Measurements from ENCODE around the gene RANBP3.
"Not testable (repeated sequence)": the region's sequence is repeated elsewhere in the genome, so short reads cannot be mapped to it uniquely, and the experiment has no call there.

The RANBP3 gene

DNA sequence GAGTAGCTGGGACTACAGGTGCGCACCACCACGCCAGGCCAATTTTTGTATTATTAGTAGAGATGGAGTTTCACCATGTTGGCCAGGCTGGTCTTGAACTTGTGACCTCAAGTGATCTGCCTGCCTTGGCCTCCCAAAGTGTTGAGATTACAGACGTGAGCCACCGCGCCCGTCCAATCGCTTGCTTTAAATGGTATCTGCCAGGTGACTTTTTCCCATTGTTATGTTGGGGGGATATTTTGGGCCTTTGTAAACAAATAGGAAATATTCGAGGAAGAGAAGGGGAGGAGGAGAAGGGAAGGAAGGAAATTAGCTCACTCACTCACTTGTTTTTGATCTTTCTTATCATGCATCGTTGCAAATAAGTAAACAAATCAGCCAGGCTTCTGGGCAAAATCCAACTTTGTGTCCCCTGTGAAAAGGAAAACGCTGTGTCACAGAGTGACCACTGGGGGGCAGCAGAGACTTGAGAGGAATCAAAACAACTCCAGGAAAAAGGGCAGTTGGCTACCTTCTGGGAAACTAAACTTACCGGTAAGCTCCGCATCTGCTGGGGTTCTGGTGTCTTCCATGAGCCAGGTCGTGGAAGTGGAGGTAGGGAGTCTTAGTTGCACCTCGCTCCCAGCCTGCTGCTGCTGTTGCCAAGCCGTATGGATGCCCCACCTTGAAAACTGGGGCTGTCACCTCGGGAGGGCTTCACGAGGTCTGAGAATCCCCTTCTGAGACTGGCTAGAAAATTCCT, 9.3 kb upstream of the RANBP3 start:
- Histone ChIP-seq H3K27me3 (ENCODE audit: control insufficient read depth, insufficient read depth, low read length, poor library complexity, severe bottlenecking) (no peaks in the 10 kb centered on the region), H3K9me3 (ENCODE audit: control insufficient read depth, low read length) (no peaks in the 10 kb centered on the region), H3K36me3 (ENCODE audit: control insufficient read depth, insufficient read depth, low read length) (no peaks in the 10 kb centered on the region), H3K4me3 (ENCODE audit: insufficient read depth, low read depth, low read length) (no peak overlapping the region), H3K4me1 (ENCODE audit: control insufficient read depth, insufficient read depth, low read length) (no peaks in the 10 kb centered on the region), H3K27ac (ENCODE audit: insufficient read depth, low read depth, low read length, poor library complexity, severe bottlenecking) (no peak overlapping the region)
- WGBS, 2 experiments = 43 to 48% methylated on average over 17 of the region's 17 CpGs

DNA sequence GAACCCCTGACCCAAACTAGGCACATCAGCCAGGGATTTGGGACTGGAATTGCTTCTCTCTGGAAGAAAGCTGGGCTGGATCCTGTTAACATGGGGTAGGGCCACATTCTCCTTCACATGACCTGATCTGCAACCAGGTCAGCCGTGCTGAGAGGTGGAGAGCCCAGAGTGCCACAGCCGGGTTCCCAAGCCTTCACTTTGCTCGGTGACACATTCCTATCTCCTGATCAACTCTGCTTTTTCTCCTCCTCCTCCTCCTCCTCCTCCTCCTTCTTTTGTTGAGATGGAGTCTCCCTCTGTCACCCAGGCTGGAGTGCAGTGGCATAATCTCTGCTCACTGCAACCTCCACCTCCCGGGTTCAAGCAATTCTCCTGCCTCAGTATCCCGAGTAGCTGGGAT, 7.9 kb upstream of the RANBP3 start:
- H3K9me3 ChIP-seq (ENCODE audit: control insufficient read depth, low read length); H3K27ac ChIP-seq (ENCODE audit: insufficient read depth, low read depth, low read length, poor library complexity, severe bottlenecking); H3K4me3 ChIP-seq (ENCODE audit: insufficient read depth, low read depth, low read length); H3K36me3 ChIP-seq (ENCODE audit: control insufficient read depth, insufficient read depth, low read length); H3K4me1 ChIP-seq (ENCODE audit: control insufficient read depth, insufficient read depth, low read length); H3K27me3 ChIP-seq (ENCODE audit: control insufficient read depth, insufficient read depth, low read length, poor library complexity, severe bottlenecking): not testable (repeated sequence)
- 86 to 89% methylated on average over 5 of the region's 5 CpGs for WGBS, 2 experiments

DNA sequence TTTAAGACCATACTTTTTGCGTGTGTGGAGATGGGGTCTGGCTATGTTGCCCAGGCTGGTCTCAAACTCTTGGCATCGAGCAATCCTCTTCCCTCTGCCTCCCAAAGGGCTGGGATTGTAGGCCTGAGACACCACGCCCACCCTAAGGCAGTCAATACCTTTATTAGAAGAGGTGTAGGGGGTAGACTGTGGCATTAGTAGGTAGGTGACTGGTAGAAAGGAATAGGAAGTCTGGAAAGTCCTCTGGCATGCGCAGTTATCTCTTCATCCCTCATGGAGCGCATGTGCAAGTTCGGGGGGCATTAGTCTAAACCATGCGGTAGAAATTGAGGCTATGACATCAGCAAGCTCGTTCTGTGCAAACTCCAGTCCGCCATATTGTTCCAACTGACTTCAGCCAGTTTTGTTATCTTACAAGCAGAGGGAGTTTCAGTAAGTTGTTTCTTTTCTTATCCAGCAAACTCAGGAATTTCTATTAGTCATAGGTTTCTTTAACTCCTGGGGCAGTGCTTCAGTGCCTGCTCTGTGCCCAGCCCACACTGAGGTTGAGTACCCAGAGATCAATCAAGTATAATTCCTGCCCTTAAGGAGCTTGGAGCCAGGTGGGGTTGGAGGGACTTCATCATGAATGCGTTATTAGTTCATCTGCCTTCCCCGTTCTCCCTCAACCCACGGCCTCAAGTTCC, 7.3 kb upstream of the RANBP3 start:
- Histone ChIP-seq H3K36me3 (ENCODE audit: control insufficient read depth, insufficient read depth, low read length) (no peaks in the 10 kb centered on the region), H3K9me3 (ENCODE audit: control insufficient read depth, low read length) (no peaks in the 10 kb centered on the region), H3K27me3 (ENCODE audit: control insufficient read depth, insufficient read depth, low read length, poor library complexity, severe bottlenecking) (no peaks in the 10 kb centered on the region), H3K27ac (ENCODE audit: insufficient read depth, low read depth, low read length, poor library complexity, severe bottlenecking) (no peak overlapping the region), H3K4me3 (ENCODE audit: insufficient read depth, low read depth, low read length) (no peak overlapping the region), H3K4me1 (ENCODE audit: control insufficient read depth, insufficient read depth, low read length) (no peaks in the 10 kb centered on the region)
- WGBS, 2 experiments = 93 to 95% methylated on average over 12 of the region's 12 CpGs

DNA sequence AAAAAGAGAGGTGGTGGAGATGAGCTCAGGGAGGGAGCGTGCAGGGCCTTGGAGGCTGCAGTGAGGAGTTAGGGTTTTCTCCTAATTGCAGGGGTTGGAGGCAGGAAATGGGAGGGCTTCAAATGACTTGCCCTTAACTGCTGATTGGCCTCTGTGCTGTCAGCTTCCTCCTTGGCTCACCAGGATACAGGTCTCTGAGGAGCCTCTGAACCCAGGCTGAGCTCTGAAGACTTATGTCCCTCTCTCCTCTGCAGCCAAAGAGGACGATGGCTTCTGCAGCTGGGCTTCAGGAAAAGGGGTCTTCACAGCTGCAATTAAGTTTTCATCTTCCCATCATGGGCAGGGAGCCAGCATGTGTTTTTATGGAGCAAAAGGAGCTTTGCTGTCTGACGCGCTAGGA, 6.7 kb upstream of the RANBP3 start:
- no peaks in the 10 kb centered on the region for H3K9me3 ChIP-seq (ENCODE audit: control insufficient read depth, low read length)
- 89 to 92% methylated on average over 4 of the region's 4 CpGs for WGBS, 2 experiments
- H3K27ac ChIP-seq (ENCODE audit: insufficient read depth, low read depth, low read length, poor library complexity, severe bottlenecking) = no peak overlapping the region
- H3K36me3 ChIP-seq (ENCODE audit: control insufficient read depth, insufficient read depth, low read length) = no peaks in the 10 kb centered on the region
- no peak overlapping the region for H3K4me3 ChIP-seq (ENCODE audit: insufficient read depth, low read depth, low read length)
- H3K27me3 ChIP-seq (ENCODE audit: control insufficient read depth, insufficient read depth, low read length, poor library complexity, severe bottlenecking) = no peaks in the 10 kb centered on the region
- H3K4me1 ChIP-seq (ENCODE audit: control insufficient read depth, insufficient read depth, low read length) = no peaks in the 10 kb centered on the region

DNA sequence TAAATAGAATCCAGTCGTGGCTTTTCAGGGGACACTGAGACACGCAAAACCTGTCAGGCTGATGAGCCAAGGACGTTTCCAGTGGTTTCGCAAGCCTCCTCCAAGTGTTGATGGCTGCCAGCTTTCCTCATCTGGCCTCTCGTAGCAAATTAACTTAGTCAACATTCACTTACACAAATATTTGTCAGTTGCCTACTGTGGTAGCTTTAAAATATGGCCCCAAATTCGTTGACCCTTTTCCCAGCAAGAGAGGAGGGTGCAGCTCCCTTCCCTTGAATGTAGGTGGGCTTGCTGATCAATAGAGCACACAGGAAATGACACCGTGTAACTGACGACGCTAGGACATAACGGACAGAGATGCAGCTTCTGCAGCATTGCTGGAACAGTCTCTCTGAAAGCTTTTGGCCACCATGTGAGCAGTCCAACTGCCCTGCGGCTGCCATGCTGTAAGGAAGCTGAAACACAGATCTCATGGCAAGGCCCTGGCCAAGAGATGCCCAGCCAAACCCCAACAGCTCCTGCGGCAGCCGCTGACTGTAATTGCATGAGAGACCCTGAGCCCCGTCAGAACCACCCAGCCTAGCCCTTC, 5.5 kb upstream of the RANBP3 start:
- Histone ChIP-seq H3K9me3 (ENCODE audit: control insufficient read depth, low read length) (no peaks in the 10 kb centered on the region), H3K36me3 (ENCODE audit: control insufficient read depth, insufficient read depth, low read length) (no peaks in the 10 kb centered on the region), H3K27ac (ENCODE audit: insufficient read depth, low read depth, low read length, poor library complexity, severe bottlenecking) (no peak overlapping the region), H3K27me3 (ENCODE audit: control insufficient read depth, insufficient read depth, low read length, poor library complexity, severe bottlenecking) (no peaks in the 10 kb centered on the region), H3K4me3 (ENCODE audit: insufficient read depth, low read depth, low read length) (no peak overlapping the region), H3K4me1 (ENCODE audit: control insufficient read depth, insufficient read depth, low read length) (no peaks in the 10 kb centered on the region)
- 89% methylated on average over 14 of the region's 14 CpGs for WGBS, 2 experiments

DNA sequence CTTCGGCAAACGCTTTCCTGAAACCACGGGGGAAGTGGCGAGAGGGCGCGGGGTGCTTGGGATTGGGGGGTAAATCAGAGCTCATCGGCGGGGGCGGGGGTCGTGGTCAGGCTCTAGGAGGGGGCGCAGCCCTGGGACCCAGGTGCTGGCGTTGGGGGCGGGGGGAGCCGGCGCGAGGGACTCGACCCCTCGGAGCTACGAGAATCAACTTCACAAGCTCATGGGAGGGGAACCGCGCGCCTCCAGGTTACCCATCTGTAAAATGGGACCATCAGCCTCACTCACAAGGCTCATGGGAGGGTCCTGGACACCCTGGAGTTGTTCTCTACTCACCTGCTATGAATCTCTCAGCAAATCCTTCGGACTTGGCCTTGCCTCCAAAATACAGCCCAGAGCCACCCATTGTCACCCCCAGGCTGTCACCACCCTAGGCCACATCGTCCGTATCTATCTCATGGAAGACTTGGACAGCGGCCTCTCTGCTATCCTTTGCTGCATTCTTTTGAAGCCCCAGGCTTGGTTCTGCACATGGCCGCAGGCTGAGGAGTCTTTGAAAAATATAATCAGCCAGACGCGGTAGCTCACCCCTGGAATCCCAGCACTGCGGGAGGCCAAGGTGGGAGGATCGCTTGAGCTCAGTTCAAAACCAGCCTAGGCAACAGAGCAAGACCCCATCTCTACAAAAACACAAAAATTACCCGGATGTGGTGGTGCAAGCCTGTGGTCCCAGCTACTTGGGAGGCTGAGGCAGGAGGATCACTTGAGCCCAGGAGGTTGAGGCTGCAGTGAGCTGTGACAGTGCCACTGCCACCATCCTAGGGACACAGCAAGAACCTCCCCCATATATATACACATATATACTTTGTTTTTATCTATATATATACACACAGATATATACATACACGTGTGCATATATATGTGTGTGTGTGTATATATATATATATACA, 939 bp upstream of the RANBP3 start:
- WGBS, 2 experiments = 49 to 53% methylated on average over 32 of the region's 33 CpGs
- Histone ChIP-seq H3K4me1 (ENCODE audit: control insufficient read depth, insufficient read depth, low read length) (no peaks in the 10 kb centered on the region), H3K4me3 (ENCODE audit: insufficient read depth, low read depth, low read length) (peak overlapping the region; percentile 86), H3K36me3 (ENCODE audit: control insufficient read depth, insufficient read depth, low read length) (no peaks in the 10 kb centered on the region), H3K9me3 (ENCODE audit: control insufficient read depth, low read length) (no peaks in the 10 kb centered on the region), H3K27ac (ENCODE audit: insufficient read depth, low read depth, low read length, poor library complexity, severe bottlenecking) (no peak overlapping the region), H3K27me3 (ENCODE audit: control insufficient read depth, insufficient read depth, low read length, poor library complexity, severe bottlenecking) (no peaks in the 10 kb centered on the region)

DNA sequence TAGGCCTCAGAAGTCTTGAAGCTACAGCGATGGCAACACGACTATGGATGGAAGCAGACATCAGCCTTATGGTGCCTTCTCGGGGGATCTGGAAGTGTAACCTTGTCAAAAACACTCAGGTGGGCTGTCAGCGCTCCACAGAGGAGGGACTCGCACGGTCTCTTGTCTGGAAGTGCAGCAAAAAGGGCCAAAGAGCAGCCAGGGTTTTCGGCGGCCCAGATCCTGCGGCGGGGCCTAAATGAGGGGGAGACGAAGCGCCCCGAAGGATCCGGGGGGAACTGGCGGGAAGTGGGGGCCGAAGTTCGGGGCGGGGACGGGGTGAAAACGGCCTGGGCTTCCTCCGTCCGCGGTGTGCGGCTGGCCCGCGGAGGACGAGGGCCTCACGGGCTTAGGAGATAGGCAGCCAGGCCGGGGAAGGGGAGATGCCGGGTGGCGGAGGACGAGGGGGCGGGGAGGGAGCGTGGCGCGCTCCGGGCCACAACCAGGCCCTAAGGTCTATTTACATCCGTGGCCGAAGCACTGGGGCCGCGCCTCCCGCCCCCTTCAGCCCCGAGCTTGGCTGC, 637 bp downstream of the RANBP3 start:
- Histone ChIP-seq H3K27ac (ENCODE audit: insufficient read depth, low read depth, low read length, poor library complexity, severe bottlenecking) (peak overlapping the region; percentile 57), H3K4me3 (ENCODE audit: insufficient read depth, low read depth, low read length) (peak overlapping the region; percentile 86), H3K36me3 (ENCODE audit: control insufficient read depth, insufficient read depth, low read length) (no peaks in the 10 kb centered on the region), H3K27me3 (ENCODE audit: control insufficient read depth, insufficient read depth, low read length, poor library complexity, severe bottlenecking) (no peaks in the 10 kb centered on the region), H3K9me3 (ENCODE audit: control insufficient read depth, low read length) (no peaks in the 10 kb centered on the region), H3K4me1 (ENCODE audit: control insufficient read depth, insufficient read depth, low read length) (no peaks in the 10 kb centered on the region)
- 2 to 3% methylated on average over 43 of the region's 43 CpGs for WGBS, 2 experiments

DNA sequence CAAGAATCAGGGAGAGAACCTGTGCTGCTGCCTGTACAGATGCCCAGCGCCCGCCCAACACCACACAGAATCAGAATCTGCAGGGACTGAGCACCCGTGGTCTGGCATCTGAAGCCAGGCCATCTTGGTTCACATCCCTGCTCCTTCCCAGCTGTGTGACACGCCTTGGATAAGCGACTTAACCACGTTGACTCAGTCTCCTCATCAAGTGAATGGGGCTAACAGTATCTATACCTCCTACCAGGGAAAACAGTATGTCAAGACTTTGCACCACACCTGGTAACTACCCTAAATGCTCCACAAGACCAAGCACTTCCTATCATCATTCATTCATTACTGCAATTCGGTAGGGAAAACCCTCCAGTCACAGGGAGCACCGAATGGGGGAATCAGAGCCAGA, 1.2 kb downstream of the RANBP3 start:
- WGBS, 2 experiments = 68 to 73% methylated on average over 8 of the region's 8 CpGs
- Histone ChIP-seq H3K4me3 (ENCODE audit: insufficient read depth, low read depth, low read length) (peak overlapping the region; percentile 86), H3K9me3 (ENCODE audit: control insufficient read depth, low read length) (no peaks in the 10 kb centered on the region), H3K36me3 (ENCODE audit: control insufficient read depth, insufficient read depth, low read length) (no peaks in the 10 kb centered on the region), H3K4me1 (ENCODE audit: control insufficient read depth, insufficient read depth, low read length) (no peaks in the 10 kb centered on the region), H3K27me3 (ENCODE audit: control insufficient read depth, insufficient read depth, low read length, poor library complexity, severe bottlenecking) (no peaks in the 10 kb centered on the region), H3K27ac (ENCODE audit: insufficient read depth, low read depth, low read length, poor library complexity, severe bottlenecking) (no peak overlapping the region)

DNA sequence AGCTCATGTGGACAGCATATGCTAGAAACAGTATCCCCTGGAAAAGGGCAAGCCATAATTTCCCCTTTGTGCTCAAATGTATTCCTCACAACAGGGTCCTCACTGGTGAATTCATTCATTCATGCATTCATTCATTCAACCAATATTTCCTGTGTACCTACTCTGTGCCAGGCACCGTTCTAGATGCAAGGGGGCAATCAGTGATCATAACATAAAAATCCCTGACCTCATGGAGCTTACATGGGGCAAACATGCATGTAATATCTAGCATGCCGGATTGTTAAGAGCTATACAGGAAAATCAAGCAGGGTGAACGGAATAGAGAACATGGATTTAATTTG, 2.6 kb downstream of the RANBP3 start:
- no peak overlapping the region for H3K27ac ChIP-seq (ENCODE audit: insufficient read depth, low read depth, low read length, poor library complexity, severe bottlenecking)
- H3K36me3 ChIP-seq (ENCODE audit: control insufficient read depth, insufficient read depth, low read length) = no peaks in the 10 kb centered on the region
- H3K9me3 ChIP-seq (ENCODE audit: control insufficient read depth, low read length) = no peaks in the 10 kb centered on the region
- no peak overlapping the region for H3K4me3 ChIP-seq (ENCODE audit: insufficient read depth, low read depth, low read length)
- H3K4me1 ChIP-seq (ENCODE audit: control insufficient read depth, insufficient read depth, low read length) = no peaks in the 10 kb centered on the region
- 88 to 96% methylated on average over 3 of the region's 3 CpGs for WGBS, 2 experiments
- H3K27me3 ChIP-seq (ENCODE audit: control insufficient read depth, insufficient read depth, low read length, poor library complexity, severe bottlenecking) = no peaks in the 10 kb centered on the region

All from ectodermal cell (in vitro differentiated cells).